HG02981 (cell line): ENCODE data around the gene SARDH.
"Not testable (repeated sequence)": the region's sequence is repeated elsewhere in the genome, so short reads cannot be mapped to it uniquely, and the experiment has no call there.

Experiments
- ATAC-seq: cut with Tn5 transposase; IDR thresholded peaks from one replicate; pipeline ENCODE4 v1.9.1; 2021; ENCODE audit warnings: mild to moderate bottlenecking, moderate library complexity; ENCODE audit not compliant: unreplicated experiment

The SARDH gene

GRCh38 chr9:133676450-133676849 lies 61.7 kb downstream of the SARDH start:
- ATAC-seq, result no peak

- ATAC-seq, result not testable (repeated sequence)
Measured at GRCh38 chr9:133675796-133676195, 62.4 kb downstream of the SARDH start.

- ATAC-seq, result no peak
Measured at GRCh38 chr9:133674091-133674490, 64.1 kb downstream of the SARDH start.

- no peak for ATAC-seq
Measured at GRCh38 chr9:133673258-133673655, 64.9 kb downstream of the SARDH start.

- no peak for ATAC-seq
Measured at GRCh38 chr9:133672503-133673257, 65.5 kb downstream of the SARDH start.

GRCh38 chr9:133671371-133671770 lies 66.8 kb downstream of the SARDH start:
- no peak for ATAC-seq

- no peak for ATAC-seq
Measured at GRCh38 chr9:133670466-133670865, 67.7 kb downstream of the SARDH start.

GRCh38 chr9:133669182-133669801 lies 68.9 kb downstream of the SARDH start:
- ATAC-seq, result no peak

- ATAC-seq, result no peak
Measured at GRCh38 chr9:133667759-133668450, 70.2 kb downstream of the SARDH start.

GRCh38 chr9:133666845-133667244 lies 71.3 kb downstream of the SARDH start:
- no peak for ATAC-seq

GRCh38 chr9:133666387-133666786 lies 71.8 kb downstream of the SARDH start:
- no peak for ATAC-seq

GRCh38 chr9:133665535-133665934 lies 72.6 kb downstream of the SARDH start:
- no peak for ATAC-seq

GRCh38 chr9:133665096-133665495 lies 73.1 kb downstream of the SARDH start:
- ATAC-seq, result no peak

GRCh38 chr9:133664173-133665050 lies 73.7 kb downstream of the SARDH start:
- ATAC-seq, result no peak

GRCh38 chr9:133661846-133662540 lies 76.2 kb downstream of the SARDH start:
- no peak for ATAC-seq

GRCh38 chr9:133659516-133659915 lies 78.6 kb downstream of the SARDH start:
- ATAC-seq, result no peak

GRCh38 chr9:133658442-133659431 lies 79.4 kb downstream of the SARDH start:
- no peak for ATAC-seq

GRCh38 chr9:133657120-133657661 lies 81.0 kb downstream of the SARDH start:
- ATAC-seq, result no peak
